H1 (cell line): ENCODE results near the gene CD53. TPM values are rescaled to one million over a fixed set of nuclear protein-coding genes. Genes with fewer than 3 reads are reported as not detected.

ENCODE experiments used
- CTCF ChIA-PET: fragments of 300-600 bp; sonication (Branson Sonifier 250); formaldehyde crosslinking; loops from one replicate; lab custom pipeline; 2021; ENCODE audit not compliant: partially characterized antibody; lab: Charles Lee
- POLR2A ChIA-PET: fragments of 300-600 bp; sonication (Branson Sonifier 250); formaldehyde crosslinking; loops from one replicate; lab custom pipeline; 2021; ENCODE audit warnings: inconsistent platforms; ENCODE audit not compliant: partially characterized antibody; lab: Charles Lee
- DNase-seq, 2 experiments: peaks; one replicate each; pipeline versions ENCODE4 v3.0.0 to v3.0.0-alpha.2; 2010 to 2022; ENCODE audit warnings: low spot score in 2 of 2, low read depth in 1 of 2, mixed read lengths in 1 of 2
- FAIRE-seq: peaks from 2 replicates; lab custom pipeline; 2011; peaks lifted over from hg19 to GRCh38; lab: Jason Lieb, UNC
- H2AFZ ChIP-seq: 2 replicates; pipeline ENCODE4 v1.8.1; 2012; ENCODE audit warnings: low read length, inconsistent platforms
- H2AK5ac ChIP-seq: 2 replicates; pipeline ENCODE4 v1.6.1; 2013; ENCODE audit warnings: low read depth, low read length
- H2BK120ac ChIP-seq: replicated peaks from 2 replicates; pipeline ENCODE3; 2013; ENCODE audit warnings: low read depth, low read length, inconsistent platforms
- H2BK12ac ChIP-seq: 2 replicates; pipeline ENCODE4 v1.6.1; 2013; ENCODE audit warnings: low read depth, low read length
- H2BK15ac ChIP-seq: 2 replicates; pipeline ENCODE4 v1.6.1; 2013; ENCODE audit warnings: low read length
- H2BK20ac ChIP-seq: 2 replicates; pipeline ENCODE4 v1.6.1; 2013; ENCODE audit warnings: low read length
- H2BK5ac ChIP-seq: 2 replicates; pipeline ENCODE4 v1.6.1; 2013; ENCODE audit warnings: low read depth, low read length
- H3K14ac ChIP-seq: 2 replicates; pipeline ENCODE4 v1.6.1; 2013; ENCODE audit warnings: inconsistent platforms; ENCODE audit not compliant: insufficient read length
- H3K18ac ChIP-seq: 2 replicates; pipeline ENCODE4 v1.6.1; 2013; ENCODE audit warnings: low read length; ENCODE audit errors: extremely low read depth
- H3K23ac ChIP-seq: 2 replicates; pipeline ENCODE4 v1.6.1; 2013; ENCODE audit warnings: inconsistent platforms; ENCODE audit not compliant: insufficient read length
- H3K23me2 ChIP-seq: 2 replicates; pipeline ENCODE4 v1.6.1; 2013; ENCODE audit warnings: low read depth, low read length
- H3K27ac ChIP-seq: 2 replicates; pipeline ENCODE4 v1.6.1; 2011; ENCODE audit warnings: low read depth, low read length, inconsistent platforms
- H3K27me3 ChIP-seq, 4 experiments: replicated peaks in 1 of 4; 1 replicate in 1 of 4; 2 replicates in 3 of 4; pipeline versions ENCODE4 v1.6.1 to v1.8.1; 2011 to 2013; ENCODE audit warnings: low read length in 3 of 4, mild to moderate bottlenecking in 3 of 4, inconsistent platforms in 2 of 4, mixed read lengths in 2 of 4, moderate library complexity in 1 of 4; ENCODE audit not compliant: control insufficient read depth in 3 of 4, insufficient read depth in 3 of 4; ENCODE audit errors: extremely low read depth in 1 of 4
- H3K36me3 ChIP-seq, 4 experiments: 2 replicates each; pipeline versions ENCODE4 v1.6.1 to v1.8.1; 2011 to 2013; ENCODE audit warnings: mild to moderate bottlenecking in 4 of 4, low read length in 3 of 4, moderate library complexity in 2 of 4, control low read depth in 1 of 4, inconsistent platforms in 1 of 4; ENCODE audit not compliant: insufficient read depth in 4 of 4, control insufficient read depth in 2 of 4
- H3K4ac ChIP-seq: replicated peaks from 2 replicates; pipeline ENCODE3; 2013; ENCODE audit warnings: low read length, low read depth, mixed read lengths, inconsistent platforms; ENCODE audit not compliant: insufficient read length
- H3K4me1 ChIP-seq, 4 experiments: replicated peaks in 1 of 4; 1 replicate in 1 of 4; 2 replicates in 3 of 4; pipeline versions ENCODE4 v1.6.1 to v1.8.1; 2011 to 2013; ENCODE audit warnings: low read length in 3 of 4, inconsistent platforms in 2 of 4, mixed read lengths in 1 of 4; ENCODE audit not compliant: insufficient read depth in 4 of 4, control insufficient read depth in 3 of 4
- H3K4me2 ChIP-seq, 2 experiments: 2 replicates each; pipeline versions ENCODE4 v1.6.1 to v1.8.1; 2011 to 2013; ENCODE audit warnings: low read depth in 2 of 2, low read length in 2 of 2, control low read depth in 1 of 2, inconsistent platforms in 1 of 2, mild to moderate bottlenecking in 1 of 2; ENCODE audit not compliant: insufficient read depth in 1 of 2
- H3K4me3 ChIP-seq, 4 experiments: fragments of 200-600, 300-600 bp in 1 of 4; sonication (generic), shearing (Covaris generic), sonication (Bioruptor Twin) in 1 of 4; 2 replicates each; pipeline versions ENCODE4 v1.5.1 to v1.8.1; 2011 to 2016; ENCODE audit warnings: low read length in 4 of 4, low read depth in 3 of 4, control low read depth in 2 of 4, inconsistent platforms in 2 of 4, mild to moderate bottlenecking in 2 of 4, mixed read lengths in 1 of 4, moderate library complexity in 1 of 4; ENCODE audit not compliant: insufficient read depth in 2 of 4; ENCODE audit errors: extremely low read depth in 1 of 4
- H3K56ac ChIP-seq: replicated peaks from 2 replicates; pipeline ENCODE3; 2013; ENCODE audit warnings: low read depth, mild to moderate bottlenecking, mixed read lengths, low read length, inconsistent platforms; ENCODE audit not compliant: insufficient read length
- H3K79me1 ChIP-seq: 2 replicates; pipeline ENCODE4 v1.6.1; 2013; ENCODE audit warnings: low read depth, low read length, control low read depth
- H3K79me2 ChIP-seq, 2 experiments: 2 replicates each; pipeline versions ENCODE4 v1.6.1 to v1.8.1; 2012 to 2013; ENCODE audit warnings: low read length in 2 of 2, mild to moderate bottlenecking in 2 of 2, inconsistent platforms in 1 of 2; ENCODE audit not compliant: insufficient read depth in 2 of 2, control insufficient read depth in 1 of 2
- H3K9ac ChIP-seq, 4 experiments: replicated peaks in 1 of 4; 1 replicate in 1 of 4; 2 replicates in 3 of 4; pipeline versions ENCODE4 v1.6.1 to v1.8.1; 2011 to 2013; ENCODE audit warnings: low read depth in 3 of 4, low read length in 3 of 4, control low read depth in 2 of 4, mild to moderate bottlenecking in 2 of 4, moderate library complexity in 2 of 4, inconsistent platforms in 1 of 4; ENCODE audit errors: extremely low read depth in 1 of 4
- H3K9me3 ChIP-seq, 2 experiments: 2 replicates each; pipeline versions ENCODE4 v1.6.1 to v1.8.1; 2012 to 2013; ENCODE audit warnings: mild to moderate bottlenecking in 2 of 2, moderate library complexity in 2 of 2, control low read depth in 1 of 2, inconsistent platforms in 1 of 2, low read depth in 1 of 2, low read length in 1 of 2, mixed read lengths in 1 of 2; ENCODE audit not compliant: insufficient read depth in 2 of 2
- H4K20me1 ChIP-seq, 2 experiments: replicated peaks in 1 of 2; 2 replicates each; pipeline versions ENCODE3 to v1.8.1; 2011 to 2013; ENCODE audit warnings: inconsistent platforms in 2 of 2, low read length in 2 of 2, mild to moderate bottlenecking in 1 of 2; ENCODE audit not compliant: insufficient read depth in 2 of 2, control insufficient read depth in 1 of 2
- H4K5ac ChIP-seq: 2 replicates; pipeline ENCODE4 v1.6.1; 2013; ENCODE audit warnings: low read length, low read depth, mixed read lengths, inconsistent platforms; ENCODE audit not compliant: insufficient read length
- H4K8ac ChIP-seq: 2 replicates; pipeline ENCODE4 v1.8.0; 2013; ENCODE audit warnings: mild to moderate bottlenecking, moderate library complexity, low read length, inconsistent platforms; ENCODE audit not compliant: insufficient read depth; ENCODE audit errors: extremely low read depth
- H4K91ac ChIP-seq: replicated peaks from 2 replicates; pipeline ENCODE3; 2013; ENCODE audit warnings: low read length, mixed read lengths, inconsistent platforms; ENCODE audit not compliant: insufficient read length
- BRCA1 ChIP-seq: IDR thresholded peaks from 2 replicates; pipeline ENCODE4 v1.6.1; 2012; ENCODE audit warnings: low read depth, low read length, improper control_type of control experiment
- CHD1 ChIP-seq: IDR thresholded peaks from 2 replicates; pipeline ENCODE4 v1.6.1; 2012; ENCODE audit warnings: low read depth, low read length, improper control_type of control experiment
- CREB1 ChIP-seq: IDR thresholded peaks from 2 replicates; pipeline ENCODE4 v1.6.1; 2012; ENCODE audit warnings: inconsistent platforms
- EP300 ChIP-seq, 2 experiments: IDR thresholded peaks; 1 replicate in 1 of 2; 2 replicates in 1 of 2; pipeline ENCODE4 v1.6.1; 2011 to 2012; ENCODE audit warnings: low read depth in 2 of 2, low read length in 2 of 2, mild to moderate bottlenecking in 2 of 2, borderline replicate concordance in 1 of 2, inconsistent platforms in 1 of 2, moderate library complexity in 1 of 2
- GABPA ChIP-seq: IDR thresholded peaks from 2 replicates; pipeline ENCODE4 v1.6.1; 2011; ENCODE audit warnings: mild to moderate bottlenecking, low read length, moderate library complexity, borderline replicate concordance; ENCODE audit not compliant: insufficient read depth
- KDM5A ChIP-seq: fragments of 200-600 bp; IDR thresholded peaks from 2 replicates; pipeline ENCODE4 v1.7.1; 2012; ENCODE audit warnings: mild to moderate bottlenecking, low read length, inconsistent platforms, mixed read lengths
- NANOG ChIP-seq: IDR thresholded peaks from 2 replicates; pipeline ENCODE4 v1.6.1; 2011; ENCODE audit warnings: low read length, low read depth, mild to moderate bottlenecking, inconsistent platforms; ENCODE audit not compliant: insufficient read depth, poor library complexity, severe bottlenecking
- NRF1 ChIP-seq: IDR thresholded peaks from 2 replicates; pipeline ENCODE4 v1.6.1; 2011; ENCODE audit warnings: mild to moderate bottlenecking, low read depth, low read length, improper control_type of control experiment
- SP1 ChIP-seq: IDR thresholded peaks from 2 replicates; pipeline ENCODE4 v1.6.1; 2011; ENCODE audit warnings: low read depth, low read length
- TBP ChIP-seq: IDR thresholded peaks from 2 replicates; pipeline ENCODE4 v1.6.1; 2011; ENCODE audit warnings: low read depth, low read length, improper control_type of control experiment
- TCF12 ChIP-seq: IDR thresholded peaks from 2 replicates; pipeline ENCODE4 v1.6.1; 2011; ENCODE audit warnings: low read depth, mild to moderate bottlenecking, low read length
- ZNF274 ChIP-seq: IDR thresholded peaks from 2 replicates; pipeline ENCODE4 v1.7.0; 2012; ENCODE audit warnings: low read length, borderline replicate concordance; ENCODE audit errors: extremely low read depth
- WGBS, 2 experiments: shearing (Covaris generic) in 1 of 2; methylation state at CpG; one replicate each; pipeline versions ENCODE4 v1.1.6 to v1.1.7; 2013 to 2015; ENCODE audit warnings: low lambda C conversion rate in 2 of 2, mixed read lengths in 2 of 2, inconsistent platforms in 1 of 2, low coverage in 1 of 2, missing lambda C conversion rate in 1 of 2; ENCODE audit not compliant: insufficient replicate concordance in 2 of 2, insufficient coverage in 1 of 2, insufficient read length in 1 of 2; ENCODE audit errors: extremely low coverage in 1 of 2, missing lambda C conversion rate in 1 of 2; 5-methylcytosine and 5-hydroxymethylcytosine counted together
- polyA plus RNA-seq, 7 experiments: library from polyadenylated mRNA; depleted of rRNA in 3 of 7; stranded (reverse) in 5 of 7; unstranded in 2 of 7; fragments of >200 nt in 5 of 7; fragments of 200-250 nt in 2 of 7; gene quantifications; 1 replicate in 5 of 7; 2 replicates in 1 of 7; 4 replicates in 1 of 7; pipeline versions ENCODE4 v1.2.1 to v1.2.3, GENCODE V29; 2011 to 2013; ENCODE audit warnings: missing spikeins in 2 of 7, mixed read lengths in 2 of 7
- total RNA-seq: library from RNA; stranded (reverse); fragmentation: NEBNext Ultra II Directional; extraction: Animal tissue kit (Norgen Biotek cat#: 25700); gene quantifications from 2 replicates; pipeline ENCODE4 v1.2.1, GENCODE V29; 2021
- TF ChIP-seq, protein P1 (sequence below): IDR thresholded peaks from 2 replicates; pipeline ENCODE4 v1.6.1; 2011; ENCODE audit warnings: low read depth, mild to moderate bottlenecking, low read length; ENCODE audit not compliant: insufficient read depth

CD53 gene
- total and polyA plus RNA-seq, 2 of the 8 experiments (the other 6 are each of a cell fraction or from before 2014, with no cell fraction given) = 0.56 to 1.0 TPM

DNA sequence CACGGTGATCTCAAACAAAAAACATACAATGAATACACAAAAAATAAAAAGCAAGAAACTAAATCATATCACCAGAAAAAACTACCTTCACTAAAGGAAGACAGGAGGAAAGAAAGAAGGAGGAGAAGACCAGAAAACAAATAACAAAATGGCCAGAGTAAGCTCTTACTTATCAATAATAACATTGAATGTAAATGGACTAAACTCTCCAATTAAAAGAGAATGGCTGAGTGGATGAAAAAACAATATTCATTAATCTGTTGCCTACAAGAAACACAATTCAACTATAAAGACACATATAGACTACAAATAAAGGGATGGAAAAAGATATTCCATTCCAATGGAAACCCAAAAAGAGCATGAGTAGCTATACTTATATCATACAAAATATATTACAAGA is 63.6 kb downstream of the CD53 start:
- peaks cover 6 to 13% of the 10 kb centered on the region in 2 experiments; a peak in 2 of 4 replicates for H3K9me3 ChIP-seq
- H3K23me2 ChIP-seq = no peaks in the 10 kb centered on the region
- no peak overlapping the region for H2AK5ac ChIP-seq
- POLR2A ChIA-PET = interaction anchor here (1.7 kb wide), 1 partner anchor 28 kb away, joined by 3 read pairs; no protein-coding TSS in a partner anchor
- H2BK120ac ChIP-seq = no peak overlapping the region
- H3K4me3 ChIP-seq = no peak overlapping the region
- H3K4me1 ChIP-seq = no peaks in the 10 kb centered on the region
- no peak overlapping the region for H3K4me2 ChIP-seq
- H2BK5ac ChIP-seq = no peak overlapping the region
- TF ChIP-seq TBP (no peak), BRCA1 (no peak), CHD1 (no peak), CREB1 (no peak), NANOG (no peak), SP1 (no peak), EP300 (IDR thresholded peaks at IDR 0.05; ENCODE audit: borderline replicate concordance in 1 of 2, low read depth in 2 of 2, low read length in 2 of 2) (no peak), KDM5A (no peak), GABPA (no peak), NRF1 (no peak), ZNF274 (no peak), TCF12 (no peak)
- TF ChIP-seq, protein P1, sequence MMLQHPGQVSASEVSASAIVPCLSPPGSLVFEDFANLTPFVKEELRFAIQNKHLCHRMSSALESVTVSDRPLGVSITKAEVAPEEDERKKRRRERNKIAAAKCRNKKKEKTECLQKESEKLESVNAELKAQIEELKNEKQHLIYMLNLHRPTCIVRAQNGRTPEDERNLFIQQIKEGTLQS = no peak
- no peaks in the 10 kb centered on the region for H3K79me1 ChIP-seq
- no peak overlapping the region for H2BK12ac ChIP-seq
- H4K8ac ChIP-seq = no peak overlapping the region
- H3K36me3 ChIP-seq = no peaks in the 10 kb centered on the region
- H3K23ac ChIP-seq = no peak overlapping the region
- H3K9ac ChIP-seq = no peak overlapping the region
- H2AFZ ChIP-seq = no peak overlapping the region
- H3K27me3 ChIP-seq = no peaks in the 10 kb centered on the region
- CTCF ChIA-PET = interaction anchor here (0.6 kb wide), 1 partner anchor 84 kb away, joined by 3 read pairs; no protein-coding TSS in a partner anchor
- no peak for DNase-seq
- no peak overlapping the region for H2BK15ac ChIP-seq
- no peaks in the 10 kb centered on the region for H3K79me2 ChIP-seq
- no peak overlapping the region for H4K91ac ChIP-seq
- H3K4ac ChIP-seq = no peak overlapping the region
- H2BK20ac ChIP-seq = no peak overlapping the region
- no peak overlapping the region for H3K18ac ChIP-seq
- H3K56ac ChIP-seq = no peak overlapping the region
- no peak for FAIRE-seq
- no peak overlapping the region for H4K5ac ChIP-seq
- 84% methylated on average over 1 of the region's 1 CpG; no CpG with 5 or more reads in 1 of the 2 experiments for WGBS, 2 experiments
- H3K27ac ChIP-seq = no peak overlapping the region
- no peak overlapping the region for H3K14ac ChIP-seq
- H4K20me1 ChIP-seq = no peaks in the 10 kb centered on the region
